ENCODE measurements around the gene CCDC13.

Gene CCDC13

GRCh38 chr3:42795621-42796181 lies 22.6 kb upstream of the CCDC13 start:
- no peak for DNase-seq

- no peak for DNase-seq
Measured at GRCh38 chr3:42790714-42791229, 17.7 kb upstream of the CCDC13 start.

- DNase-seq, result no peak
Measured at GRCh38 chr3:42786631-42787030, 13.6 kb upstream of the CCDC13 start.

GRCh38 chr3:42786212-42786611 lies 13.2 kb upstream of the CCDC13 start:
- DNase-seq, result no peak

GRCh38 chr3:42780892-42781700 lies 8.0 kb upstream of the CCDC13 start:
- no peak for DNase-seq

GRCh38 chr3:42780398-42780797 lies 7.3 kb upstream of the CCDC13 start:
- DNase-seq, result no peak

GRCh38 chr3:42778644-42779043 lies 5.6 kb upstream of the CCDC13 start:
- DNase-seq, result no peak

- DNase-seq, result no peak
Measured at GRCh38 chr3:42773409-42773751, 327 bp upstream of the CCDC13 start.

GRCh38 chr3:42771271-42771670 lies 1.8 kb downstream of the CCDC13 start:
- no peak for DNase-seq

- DNase-seq, result no peak
Measured at GRCh38 chr3:42769477-42770131, 3.4 kb downstream of the CCDC13 start.

- DNase-seq, result no peak
Measured at GRCh38 chr3:42764561-42765295, 8.3 kb downstream of the CCDC13 start.

GRCh38 chr3:42764115-42764514 lies 8.9 kb downstream of the CCDC13 start:
- no peak for DNase-seq

- DNase-seq, result no peak
Measured at GRCh38 chr3:42763021-42763420, 10.0 kb downstream of the CCDC13 start.

- no peak for DNase-seq
Measured at GRCh38 chr3:42762046-42762724, 10.9 kb downstream of the CCDC13 start.

- DNase-seq, result no peak
Measured at GRCh38 chr3:42758126-42758525, 14.9 kb downstream of the CCDC13 start.

- no peak for DNase-seq
Measured at GRCh38 chr3:42756681-42757213, 16.3 kb downstream of the CCDC13 start.

- no peak for DNase-seq
Measured at GRCh38 chr3:42755681-42756578, 17.1 kb downstream of the CCDC13 start.

- no peak for DNase-seq
Measured at GRCh38 chr3:42753757-42754156, 19.3 kb downstream of the CCDC13 start.

- DNase-seq, result no peak
Measured at GRCh38 chr3:42752961-42753360, 20.1 kb downstream of the CCDC13 start.

GRCh38 chr3:42752441-42752840 lies 20.6 kb downstream of the CCDC13 start:
- no peak for DNase-seq

GRCh38 chr3:42751609-42752008 lies 21.4 kb downstream of the CCDC13 start:
- DNase-seq, result no peak
